LNCAP (cell line): Measurements from ENCODE around the gene SCMH1.

Source experiments
- TF ChIP-seq, protein P1 (sequence below): fragments of 450-650 bp; IDR thresholded peaks from 2 replicates; pipeline ENCODE4 v1.5.1; 2017; ENCODE audit warnings: mild to moderate bottlenecking

Gene SCMH1

DNA sequence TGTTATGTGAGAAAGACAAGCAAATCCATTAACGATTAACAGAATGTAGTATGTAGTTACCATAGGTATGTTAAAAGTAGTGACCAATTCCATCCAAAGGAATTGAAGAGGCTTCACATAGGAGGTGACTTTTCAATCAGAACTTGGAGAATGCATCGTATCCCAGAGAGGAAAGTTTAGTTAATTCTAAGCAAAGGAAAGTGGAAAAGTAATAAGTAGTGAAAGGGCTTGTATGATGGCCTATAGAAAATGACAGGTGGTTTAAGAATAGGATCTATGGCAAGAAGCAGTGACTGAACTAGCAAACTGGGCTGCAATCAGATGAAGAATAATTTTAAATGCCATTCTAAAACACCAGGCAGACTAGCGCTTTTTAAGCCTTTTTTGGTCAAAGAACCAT lies 16.6 kb downstream of the SCMH1 start:
- TF ChIP-seq, protein P1, sequence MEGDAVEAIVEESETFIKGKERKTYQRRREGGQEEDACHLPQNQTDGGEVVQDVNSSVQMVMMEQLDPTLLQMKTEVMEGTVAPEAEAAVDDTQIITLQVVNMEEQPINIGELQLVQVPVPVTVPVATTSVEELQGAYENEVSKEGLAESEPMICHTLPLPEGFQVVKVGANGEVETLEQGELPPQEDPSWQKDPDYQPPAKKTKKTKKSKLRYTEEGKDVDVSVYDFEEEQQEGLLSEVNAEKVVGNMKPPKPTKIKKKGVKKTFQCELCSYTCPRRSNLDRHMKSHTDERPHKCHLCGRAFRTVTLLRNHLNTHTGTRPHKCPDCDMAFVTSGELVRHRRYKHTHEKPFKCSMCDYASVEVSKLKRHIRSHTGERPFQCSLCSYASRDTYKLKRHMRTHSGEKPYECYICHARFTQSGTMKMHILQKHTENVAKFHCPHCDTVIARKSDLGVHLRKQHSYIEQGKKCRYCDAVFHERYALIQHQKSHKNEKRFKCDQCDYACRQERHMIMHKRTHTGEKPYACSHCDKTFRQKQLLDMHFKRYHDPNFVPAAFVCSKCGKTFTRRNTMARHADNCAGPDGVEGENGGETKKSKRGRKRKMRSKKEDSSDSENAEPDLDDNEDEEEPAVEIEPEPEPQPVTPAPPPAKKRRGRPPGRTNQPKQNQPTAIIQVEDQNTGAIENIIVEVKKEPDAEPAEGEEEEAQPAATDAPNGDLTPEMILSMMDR = no peak

GRCh38 chr1:41222496-41222895 lies 19.6 kb downstream of the SCMH1 start:
- TF ChIP-seq, protein P1 = no peak

- TF ChIP-seq, protein P1 = no peak
Observed at GRCh38 chr1:41221995-41222394, 20.1 kb downstream of the SCMH1 start.

- TF ChIP-seq, protein P1 = no peak
Observed at GRCh38 chr1:41218152-41218551, 24.0 kb downstream of the SCMH1 start.

DNA sequence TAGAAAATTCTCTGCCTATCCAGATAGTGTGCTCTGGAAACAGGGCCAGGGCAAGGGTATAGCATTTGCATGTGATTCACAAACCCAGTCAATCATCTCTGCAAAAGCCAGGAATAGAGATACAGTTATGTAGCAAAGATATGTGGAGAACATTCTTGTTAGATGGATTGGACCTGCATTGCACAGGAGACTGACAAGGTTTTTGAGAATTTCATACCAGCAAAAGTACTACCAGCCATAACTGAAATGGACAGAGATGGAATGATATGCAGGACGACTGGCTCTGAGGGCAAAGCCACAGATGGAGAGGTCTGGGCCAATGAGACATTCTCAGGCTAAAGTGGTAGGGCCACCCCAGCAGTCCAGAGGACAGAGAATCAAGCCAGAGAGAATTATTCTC lies 24.7 kb downstream of the SCMH1 start:
- TF ChIP-seq, protein P1 = no peak

- TF ChIP-seq, protein P1 = no peak
Observed at GRCh38 chr1:41215623-41216022, 26.5 kb downstream of the SCMH1 start.

- TF ChIP-seq, protein P1 = no peak
Observed at GRCh38 chr1:41213341-41213740, 28.8 kb downstream of the SCMH1 start.

GRCh38 chr1:41200728-41201127 lies 41.4 kb downstream of the SCMH1 start:
- TF ChIP-seq, protein P1 = no peak
